ENCODE results near the gene POLL.

POLL gene

GRCh38 chr10:101615525-101616116, 27.6 kb upstream of the POLL start:
- Histone ChIP-seq H3K27ac (replicated peaks) (no peak overlapping the region), H3K4me3 (replicated peaks; ENCODE audit: insufficient read depth, low read length) (no peak overlapping the region), H3K27me3 (ENCODE audit: insufficient read depth, poor library complexity, severe bottlenecking) (no peaks in the 10 kb centered on the region)
- no peak for DNase-seq (ENCODE audit: low read depth in 1 of 2, low spot score in 1 of 2)
- no peak for TF ChIP-seq POLR2AphosphoS5 (IDR thresholded peaks at IDR 0.05; ENCODE audit: low read depth)
- TF ChIP-seq CTCF (IDR thresholded peaks at IDR 0.05; ENCODE audit: insufficient read depth, low read length) = no peak
- no peak for TF ChIP-seq REST (IDR thresholded peaks at IDR 0.05; ENCODE audit: insufficient replicate concordance, low read depth)
- no peak for TF ChIP-seq GABPA (IDR thresholded peaks at IDR 0.05; ENCODE audit: low read depth)
- no peak for TF ChIP-seq SPI1 (IDR thresholded peaks at IDR 0.05; ENCODE audit: borderline replicate concordance, low read depth)

GRCh38 chr10:101614663-101615524, 26.8 kb upstream of the POLL start:
- H3K27me3 ChIP-seq (ENCODE audit: insufficient read depth, poor library complexity, severe bottlenecking) = no peaks in the 10 kb centered on the region
- no peak for DNase-seq (ENCODE audit: low read depth in 1 of 2, low spot score in 1 of 2)
- H3K27ac ChIP-seq (replicated peaks) = no peak overlapping the region
- TF ChIP-seq GABPA (IDR thresholded peaks at IDR 0.05; ENCODE audit: low read depth) (no peak), SPI1 (IDR thresholded peaks at IDR 0.05; ENCODE audit: borderline replicate concordance, low read depth) (no peak), CTCF (IDR thresholded peaks at IDR 0.05; ENCODE audit: insufficient read depth, low read length) (no peak), REST (IDR thresholded peaks at IDR 0.05; ENCODE audit: insufficient replicate concordance, low read depth) (no peak), POLR2AphosphoS5 (IDR thresholded peaks at IDR 0.05; ENCODE audit: low read depth) (no peak)
- H3K4me3 ChIP-seq (replicated peaks; ENCODE audit: insufficient read depth, low read length) = no peak overlapping the region

- Histone ChIP-seq H3K4me3 (replicated peaks; ENCODE audit: insufficient read depth, low read length) (no peak overlapping the region), H3K27me3 (ENCODE audit: insufficient read depth, poor library complexity, severe bottlenecking) (no peaks in the 10 kb centered on the region), H3K27ac (replicated peaks) (no peak overlapping the region)
- DNase-seq (ENCODE audit: low read depth in 1 of 2, low spot score in 1 of 2) = no peak
- TF ChIP-seq CTCF (IDR thresholded peaks at IDR 0.05; ENCODE audit: insufficient read depth, low read length) (no peak), REST (IDR thresholded peaks at IDR 0.05; ENCODE audit: insufficient replicate concordance, low read depth) (no peak), POLR2AphosphoS5 (IDR thresholded peaks at IDR 0.05; ENCODE audit: low read depth) (no peak), GABPA (IDR thresholded peaks at IDR 0.05; ENCODE audit: low read depth) (no peak), SPI1 (IDR thresholded peaks at IDR 0.05; ENCODE audit: borderline replicate concordance, low read depth) (no peak)
These were observed 25.6 kb upstream of the POLL start for GRCh38 chr10:101613646-101614045.
